Glutamatergic neuron (in vitro differentiated cells): ENCODE measurements around the gene EIF5. TPM values are rescaled to one million over a fixed set of nuclear protein-coding genes. Genes with fewer than 3 reads are reported as not detected.

ENCODE experiments used
- DNase-seq: peaks from one replicate; pipeline ENCODE4 v3.0.0; 2022
- H3K27ac Mint-ChIP-seq: one replicate; pipeline ENCODE4 v1.8.0; 2020; ENCODE audit warnings: mild to moderate bottlenecking, mixed read lengths, inconsistent platforms; ENCODE audit not compliant: unreplicated experiment
- H3K27me3 Mint-ChIP-seq: one replicate; pipeline ENCODE4 v1.8.0; 2020; ENCODE audit warnings: mild to moderate bottlenecking, moderate library complexity, mixed read lengths, inconsistent platforms; ENCODE audit not compliant: unreplicated experiment
- H3K36me3 Mint-ChIP-seq: one replicate; pipeline ENCODE4 v1.8.0; 2020; ENCODE audit warnings: mild to moderate bottlenecking, mixed read lengths, inconsistent platforms; ENCODE audit not compliant: unreplicated experiment
- H3K4me1 Mint-ChIP-seq: one replicate; pipeline ENCODE4 v1.8.0; 2020; ENCODE audit warnings: mild to moderate bottlenecking, low read depth, mixed read lengths, inconsistent platforms; ENCODE audit not compliant: unreplicated experiment
- H3K4me3 Mint-ChIP-seq: one replicate; pipeline ENCODE4 v1.8.0; 2020; ENCODE audit warnings: mild to moderate bottlenecking, mixed read lengths, inconsistent platforms; ENCODE audit not compliant: unreplicated experiment
- H3K9me3 Mint-ChIP-seq: one replicate; pipeline ENCODE4 v1.8.0; 2020; ENCODE audit warnings: mild to moderate bottlenecking, moderate library complexity, mixed read lengths, inconsistent platforms; ENCODE audit not compliant: unreplicated experiment
- CTCF ChIP-seq: fragments of 200-600 bp; sonication (generic); IDR thresholded peaks from one replicate; pipeline ENCODE4 v1.5.0; 2021; ENCODE audit not compliant: partially characterized antibody, unreplicated experiment
- total RNA-seq: library from RNA; stranded (reverse); fragmentation: NEBNext Ultra II Directional; extraction: Animal tissue kit (Norgen Biotek cat#: 25700); gene quantifications from one replicate; pipeline ENCODE4 v1.2.1, GENCODE V29; 2021; ENCODE audit not compliant: unreplicated experiment

The EIF5 gene
- total RNA-seq, 1 donor from 2014 or later = 232 TPM

GRCh38 chr14:103301512-103302354 is 32.3 kb upstream of the EIF5 start:
- H3K27me3 Mint-ChIP-seq = no peaks in the 10 kb centered on the region
- TF ChIP-seq CTCF = no peak
- H3K27ac Mint-ChIP-seq = no peak overlapping the region
- no peaks in the 10 kb centered on the region for H3K4me1 Mint-ChIP-seq
- H3K9me3 Mint-ChIP-seq = peaks cover 2% of the 10 kb centered on the region
- no peak overlapping the region for H3K4me3 Mint-ChIP-seq
- H3K36me3 Mint-ChIP-seq = no peaks in the 10 kb centered on the region
- DNase-seq = no peak

- Mint-ChIP-seq H3K27me3 (no peaks in the 10 kb centered on the region), H3K4me1 (no peaks in the 10 kb centered on the region), H3K4me3 (no peak overlapping the region), H3K27ac (no peak overlapping the region), H3K9me3 (peaks cover 2% of the 10 kb centered on the region), H3K36me3 (no peaks in the 10 kb centered on the region)
- no peak for TF ChIP-seq CTCF
- no peak for DNase-seq
Observed at GRCh38 chr14:103302966-103303365, 31.1 kb upstream of the EIF5 start.

- no peak for DNase-seq
- no peak for TF ChIP-seq CTCF
- no peak overlapping the region for H3K4me3 Mint-ChIP-seq
- H3K36me3 Mint-ChIP-seq = no peaks in the 10 kb centered on the region
- peaks cover 1% of the 10 kb centered on the region for H3K27me3 Mint-ChIP-seq
- no peak overlapping the region for H3K27ac Mint-ChIP-seq
- H3K4me1 Mint-ChIP-seq = no peaks in the 10 kb centered on the region
- peaks cover 1% of the 10 kb centered on the region for H3K9me3 Mint-ChIP-seq
Observed at GRCh38 chr14:103304706-103305105, 29.3 kb upstream of the EIF5 start.

GRCh38 chr14:103308717-103309616 is 25.1 kb upstream of the EIF5 start:
- no peaks in the 10 kb centered on the region for H3K4me1 Mint-ChIP-seq
- no peak for TF ChIP-seq CTCF
- H3K9me3 Mint-ChIP-seq = peaks cover 1% of the 10 kb centered on the region
- no peak overlapping the region for H3K4me3 Mint-ChIP-seq
- DNase-seq = no peak
- no peak overlapping the region for H3K27ac Mint-ChIP-seq
- H3K27me3 Mint-ChIP-seq = peaks cover 1% of the 10 kb centered on the region
- no peaks in the 10 kb centered on the region for H3K36me3 Mint-ChIP-seq
